A673 (cell line): Measurements from ENCODE around the gene FUCA1. TPM values are rescaled to one million over a fixed set of nuclear protein-coding genes. Genes with fewer than 3 reads are reported as not detected.
"Not testable (repeated sequence)": the region's sequence is repeated elsewhere in the genome, so short reads cannot be mapped to it uniquely, and the experiment has no call there.

Source experiments
- BruUV-seq: library from RNA; stranded (reverse); fragments of 400-500 nt; replicated peaks from 2 replicates; lab custom pipeline; 2021; lab: Mats Ljungman, UMichigan
- CTCF ChIA-PET: fragments of 300-600 bp; sonication (Branson Sonifier 250); formaldehyde crosslinking; loops from one replicate; lab custom pipeline; 2022; ENCODE audit warnings: antibody characterized with exemption; lab: Charles Lee
- POLR2A ChIA-PET: fragments of 300-600 bp; sonication (Branson Sonifier 250); formaldehyde crosslinking; loops from one replicate; lab custom pipeline; 2022; ENCODE audit warnings: antibody characterized with exemption; ENCODE audit not compliant: low non-redundant PET; lab: Charles Lee
- DNase-seq: peaks from one replicate; pipeline ENCODE4 v3.0.0-alpha.2; 2015; ENCODE audit warnings: low spot score
- H3K27ac ChIP-seq: fragments of 200-600 bp; sonication (generic); 2 replicates; pipeline ENCODE4 v1.5.1; 2016; ENCODE audit warnings: mixed run types, low read depth, mild to moderate bottlenecking, mixed read lengths, antibody characterized with exemption, low read length; ENCODE audit not compliant: poor library complexity, severe bottlenecking
- H3K27me3 ChIP-seq: fragments of 200-600 bp; sonication (generic); replicated peaks from 2 replicates; pipeline ENCODE4 v1.6.1; 2017; ENCODE audit warnings: mixed run types, low read depth, mild to moderate bottlenecking, mixed read lengths, antibody characterized with exemption, low read length; ENCODE audit not compliant: insufficient read depth, poor library complexity
- H3K36me3 ChIP-seq: fragments of 200-600 bp; sonication (generic); 2 replicates; pipeline ENCODE4 v1.6.1; 2016; ENCODE audit warnings: mixed run types, mild to moderate bottlenecking, mixed read lengths, antibody characterized with exemption, low read length; ENCODE audit not compliant: insufficient read depth, poor library complexity, severe bottlenecking
- H3K4me1 ChIP-seq: fragments of 200-600 bp; sonication (generic); 2 replicates; pipeline ENCODE4 v1.6.1; 2017; ENCODE audit warnings: mixed run types, mild to moderate bottlenecking, mixed read lengths, antibody characterized with exemption, low read length; ENCODE audit not compliant: insufficient read depth, poor library complexity, severe bottlenecking
- H3K4me3 ChIP-seq: fragments of 200-600 bp; sonication (generic); 2 replicates; pipeline ENCODE4 v1.5.1; 2016; ENCODE audit warnings: low read depth, mixed run types, mild to moderate bottlenecking, mixed read lengths, low read length; ENCODE audit not compliant: poor library complexity, severe bottlenecking
- H3K9me3 ChIP-seq: fragments of 200-600 bp; sonication (generic); 2 replicates; pipeline ENCODE4 v1.6.1; 2016; ENCODE audit warnings: mixed run types, low read depth, mild to moderate bottlenecking, mixed read lengths, antibody characterized with exemption, low read length; ENCODE audit not compliant: poor library complexity, severe bottlenecking
- EZH2 ChIP-seq: fragments of 200-600 bp; sonication (generic); IDR thresholded peaks from 2 replicates; pipeline ENCODE4 v1.6.1; 2017; ENCODE audit warnings: borderline replicate concordance, low read depth, mild to moderate bottlenecking, mixed read lengths, antibody characterized with exemption, low read length; ENCODE audit not compliant: poor library complexity, severe bottlenecking
- intact Hi-C: fragments of 100-400 bp; cut with micrococcal nuclease; formaldehyde crosslinking; loops from one replicate; pipeline ENCODE4 v1.10.0; 2022; ENCODE audit not compliant: unreplicated experiment
- total RNA-seq: library from RNA; stranded (reverse); gene quantifications from 2 replicates; pipeline ENCODE4 v1.2.3, GENCODE V29; 2021
- TF ChIP-seq, protein P1 (sequence below): fragments of 300-800, 200-600 bp; sonication (generic); conservative IDR thresholded peaks from 2 replicates; pipeline ENCODE4 v1.5.1; 2017; ENCODE audit warnings: low read depth, mild to moderate bottlenecking, antibody characterized with exemption, low read length, moderate library complexity, mixed read lengths

The FUCA1 gene
- total RNA-seq, 1 experiment from 2014 or later = 8.9 TPM

DNA sequence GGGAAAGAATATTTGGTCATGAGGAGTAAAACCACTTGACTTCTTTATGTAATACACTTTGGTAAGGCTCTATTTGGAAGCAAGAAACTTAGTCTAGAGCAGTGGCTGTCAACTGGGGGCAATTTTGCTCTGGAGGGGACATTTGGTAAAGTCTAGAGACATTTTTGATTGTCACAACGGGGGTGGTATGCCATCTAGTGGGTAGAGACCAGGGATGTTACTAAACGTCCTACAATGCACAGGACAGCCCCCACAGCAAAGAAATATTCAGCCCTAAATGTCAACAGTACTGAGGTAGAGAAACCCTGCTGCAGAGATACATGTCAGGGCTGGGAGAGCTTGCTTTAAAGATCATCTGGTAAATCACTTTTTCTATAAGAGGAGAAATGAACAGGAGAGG, 13.5 kb downstream of the FUCA1 start:
- Histone ChIP-seq H3K36me3 (no peaks in the 10 kb centered on the region), H3K27me3 (no peaks in the 10 kb centered on the region), H3K4me1 (no peaks in the 10 kb centered on the region), H3K9me3 (no peaks in the 10 kb centered on the region), H3K27ac (no peak overlapping the region), H3K4me3 (no peak overlapping the region)
- TF ChIP-seq, protein P1, sequence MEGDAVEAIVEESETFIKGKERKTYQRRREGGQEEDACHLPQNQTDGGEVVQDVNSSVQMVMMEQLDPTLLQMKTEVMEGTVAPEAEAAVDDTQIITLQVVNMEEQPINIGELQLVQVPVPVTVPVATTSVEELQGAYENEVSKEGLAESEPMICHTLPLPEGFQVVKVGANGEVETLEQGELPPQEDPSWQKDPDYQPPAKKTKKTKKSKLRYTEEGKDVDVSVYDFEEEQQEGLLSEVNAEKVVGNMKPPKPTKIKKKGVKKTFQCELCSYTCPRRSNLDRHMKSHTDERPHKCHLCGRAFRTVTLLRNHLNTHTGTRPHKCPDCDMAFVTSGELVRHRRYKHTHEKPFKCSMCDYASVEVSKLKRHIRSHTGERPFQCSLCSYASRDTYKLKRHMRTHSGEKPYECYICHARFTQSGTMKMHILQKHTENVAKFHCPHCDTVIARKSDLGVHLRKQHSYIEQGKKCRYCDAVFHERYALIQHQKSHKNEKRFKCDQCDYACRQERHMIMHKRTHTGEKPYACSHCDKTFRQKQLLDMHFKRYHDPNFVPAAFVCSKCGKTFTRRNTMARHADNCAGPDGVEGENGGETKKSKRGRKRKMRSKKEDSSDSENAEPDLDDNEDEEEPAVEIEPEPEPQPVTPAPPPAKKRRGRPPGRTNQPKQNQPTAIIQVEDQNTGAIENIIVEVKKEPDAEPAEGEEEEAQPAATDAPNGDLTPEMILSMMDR = peak; percentile 39
- no peak for TF ChIP-seq EZH2
- DNase-seq = peak; percentile 37
- POLR2A ChIA-PET = no interaction called here
- no TSS peak for BruUV-seq
- intact Hi-C loops = no loop called here
- CTCF ChIA-PET = no interaction called here

DNA sequence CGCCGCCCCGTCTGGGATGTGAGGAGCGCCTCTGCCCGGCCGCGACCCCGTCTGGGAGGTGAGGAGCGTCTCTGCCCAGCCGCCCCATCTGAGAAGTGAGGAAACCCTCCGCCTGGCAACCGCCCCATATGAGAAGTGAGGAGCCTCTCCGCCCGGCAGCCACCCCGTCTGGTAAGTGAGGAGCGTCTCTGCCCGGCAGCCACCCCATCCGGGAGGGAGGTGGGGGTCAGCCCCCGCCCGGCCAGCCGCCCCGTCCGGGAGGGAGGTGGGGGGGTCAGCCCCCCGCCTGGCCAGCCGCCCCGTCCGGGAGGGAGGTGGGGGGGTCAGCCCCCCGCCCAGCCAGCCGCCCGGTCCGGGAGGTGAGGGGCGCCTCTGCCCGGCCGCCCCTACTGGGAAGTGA, 15.0 kb downstream of the FUCA1 start:
- H3K36me3 ChIP-seq, intact Hi-C loops, CTCF ChIA-PET, DNase-seq, H3K4me1 ChIP-seq, H3K4me3 ChIP-seq, H3K27me3 ChIP-seq, BruUV-seq, POLR2A ChIA-PET, H3K9me3 ChIP-seq, H3K27ac ChIP-seq: not testable (repeated sequence)

DNA sequence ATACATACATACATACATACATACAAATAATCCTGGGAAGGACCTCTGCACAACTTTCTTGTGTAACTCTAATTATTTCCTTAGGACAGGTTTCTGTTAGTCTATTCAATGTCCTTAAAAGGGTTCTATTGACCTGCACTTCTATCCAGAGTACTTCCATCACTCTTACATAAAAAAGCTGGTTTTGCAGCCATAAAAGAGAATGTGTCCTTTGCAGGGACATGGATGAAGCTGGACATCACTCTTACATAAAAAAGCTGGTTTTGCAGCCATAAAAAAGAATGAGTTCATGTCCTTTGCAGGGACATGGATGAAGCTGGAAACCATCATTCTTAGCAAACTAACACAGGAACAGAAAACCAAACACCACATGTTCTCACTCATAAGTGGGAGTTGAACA, 16.7 kb downstream of the FUCA1 start:
- H3K36me3 ChIP-seq, intact Hi-C loops, BruUV-seq, CTCF ChIA-PET, POLR2A ChIA-PET, H3K9me3 ChIP-seq, DNase-seq, H3K27ac ChIP-seq, H3K27me3 ChIP-seq, H3K4me3 ChIP-seq, H3K4me1 ChIP-seq: not testable (repeated sequence)

DNA sequence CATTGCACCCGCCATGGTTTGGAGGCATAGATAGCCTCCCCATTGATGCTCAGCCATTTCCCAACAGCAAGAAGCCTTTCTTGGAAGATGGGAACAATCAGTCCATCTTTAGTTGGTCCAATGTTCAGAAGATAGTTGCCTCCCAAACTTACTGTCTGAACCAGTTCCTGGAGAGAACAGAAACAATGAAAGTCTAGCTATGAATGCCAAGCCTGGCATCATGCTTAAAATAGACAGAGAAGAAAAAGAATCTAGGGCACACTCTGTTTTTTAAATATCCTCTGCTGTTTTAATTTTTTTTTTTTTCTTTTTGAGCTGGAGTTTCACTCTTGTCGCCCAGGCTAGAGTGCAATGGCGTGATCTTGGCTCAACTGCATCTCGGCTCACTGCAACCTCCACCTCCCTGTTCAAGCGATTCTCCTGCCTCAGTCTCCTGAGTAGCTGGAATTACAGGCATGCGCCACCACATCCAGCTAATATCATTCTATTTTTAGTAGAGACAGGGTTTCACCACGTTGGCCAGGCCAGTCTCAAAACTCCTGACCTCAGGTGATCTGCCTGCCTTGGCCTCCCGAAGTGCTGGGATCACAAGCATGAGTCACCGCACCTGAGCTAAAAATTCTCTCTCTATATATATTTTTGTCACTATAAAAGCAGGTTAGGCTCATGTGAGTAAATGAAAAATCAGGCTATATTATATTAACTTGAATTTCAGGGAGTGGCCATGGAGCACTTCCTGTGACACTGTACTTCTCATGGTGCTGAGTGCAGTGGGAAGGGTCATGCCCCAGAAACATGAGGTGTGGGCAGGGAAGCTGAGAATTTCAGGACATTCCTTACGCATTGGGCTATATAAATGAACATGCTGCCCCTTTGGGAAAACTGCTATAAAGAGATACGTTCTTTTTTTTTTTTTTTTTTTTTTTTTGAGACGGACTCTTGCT, 19.1 kb downstream of the FUCA1 start:
- TF ChIP-seq EZH2 = no peak
- TF ChIP-seq, protein P1 = no peak
- ChIA-PET POLR2A (no interaction called here), CTCF (no interaction called here)
- no peak for DNase-seq
- peaks cover 8% of the 10 kb centered on the region for H3K36me3 ChIP-seq
- H3K4me1 ChIP-seq = no peaks in the 10 kb centered on the region
- no TSS peak for BruUV-seq
- no peaks in the 10 kb centered on the region for H3K9me3 ChIP-seq
- H3K27me3 ChIP-seq = no peaks in the 10 kb centered on the region
- H3K27ac ChIP-seq = no peak overlapping the region
- no peak overlapping the region for H3K4me3 ChIP-seq
- intact Hi-C loops = no loop called here

DNA sequence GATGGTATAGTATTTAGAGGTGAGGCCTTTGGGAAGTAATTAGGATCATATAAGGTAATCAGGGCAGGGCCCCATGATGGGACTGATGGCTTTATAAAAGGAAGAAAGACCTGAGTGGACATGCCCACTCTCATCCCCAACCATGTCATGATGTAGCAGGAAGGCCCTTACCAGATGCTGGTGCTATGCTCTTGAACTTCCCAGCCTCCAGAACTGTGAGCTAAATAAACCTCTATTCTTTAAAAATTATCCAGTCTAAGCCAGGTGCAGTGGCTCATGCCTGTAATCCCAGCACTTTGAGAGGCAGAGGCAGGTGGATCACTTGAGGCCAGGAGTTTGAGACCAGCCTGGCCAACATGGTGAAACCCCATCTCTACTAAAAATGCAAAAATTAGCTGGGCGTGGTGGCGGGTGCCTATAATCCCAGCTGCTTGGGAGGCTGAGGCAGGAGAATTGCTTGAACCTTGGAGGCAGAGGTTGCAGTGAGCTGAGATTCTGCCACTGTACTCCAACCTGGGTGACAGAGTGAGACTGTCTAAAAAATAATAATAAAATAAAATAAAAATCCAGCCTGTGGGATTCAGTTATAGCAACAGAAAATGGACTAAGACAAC, 20.5 kb downstream of the FUCA1 start:
- intact Hi-C loops, DNase-seq, CTCF ChIA-PET, POLR2A ChIA-PET, BruUV-seq, H3K9me3 ChIP-seq, H3K36me3 ChIP-seq, H3K4me3 ChIP-seq, H3K27me3 ChIP-seq, H3K27ac ChIP-seq, H3K4me1 ChIP-seq: not testable (repeated sequence)
